Embryonic facial prominence (tissue), 1 donor: Measurements from ENCODE around the gene EPHB1.
"Not testable (repeated sequence)": the region's sequence is repeated elsewhere in the genome, so short reads cannot be mapped to it uniquely, and the experiment has no call there.

Source experiments
- DNase-seq: peaks from one replicate; pipeline ENCODE4 v3.0.0-alpha.2; 2016; ENCODE audit errors: extremely low spot score

EPHB1 gene

GRCh38 chr3:135047061-135047460 lies 252.0 kb downstream of the EPHB1 start:
- DNase-seq, result no peak

DNA sequence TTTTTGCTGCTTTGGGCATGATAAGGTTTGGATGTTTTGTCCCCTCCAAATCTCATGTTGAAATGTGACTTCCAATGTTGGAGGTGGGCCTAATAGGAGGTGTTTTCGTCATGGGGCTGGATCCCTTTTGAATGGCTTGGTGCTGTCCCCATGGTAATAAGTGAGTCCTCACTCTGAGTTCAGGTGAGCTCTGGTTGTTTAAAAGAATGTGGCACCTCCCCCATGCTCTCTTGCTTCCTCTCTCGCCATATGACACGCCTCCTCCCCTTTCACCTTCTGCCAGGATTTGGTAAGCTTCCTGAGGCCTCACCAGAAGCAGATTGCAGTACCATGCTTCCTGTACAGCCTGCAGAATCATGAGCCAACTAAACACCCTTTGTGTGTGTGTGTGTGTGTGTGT lies 255.5 kb downstream of the EPHB1 start:
- no peak for DNase-seq

DNA sequence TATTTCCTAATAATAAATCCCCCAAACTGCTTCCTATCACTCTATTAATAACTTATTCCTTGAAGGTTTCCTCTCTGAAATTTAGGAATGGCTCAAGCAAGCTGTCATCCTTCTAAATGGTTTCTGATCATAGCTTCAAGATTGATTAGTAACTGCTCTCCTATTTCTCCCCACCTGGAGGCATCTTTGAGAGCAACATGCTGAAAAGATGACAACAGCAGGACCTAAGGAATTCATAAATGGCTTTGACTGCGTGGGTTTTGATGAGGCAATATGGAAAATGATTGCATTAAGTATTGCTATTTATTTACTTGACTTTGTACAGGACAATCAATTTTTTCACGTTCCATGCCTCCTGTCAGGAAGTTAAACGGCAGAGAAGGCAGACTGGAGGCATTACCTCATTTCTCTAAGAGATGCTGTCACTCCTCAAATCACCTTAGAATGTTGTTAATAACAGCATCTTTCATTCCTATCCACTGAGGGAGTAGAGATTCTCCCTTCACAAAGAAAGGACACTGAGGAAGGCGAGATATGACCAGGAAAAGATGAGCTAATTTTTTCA lies 256.4 kb downstream of the EPHB1 start:
- no peak for DNase-seq

- DNase-seq, result no peak
Observed at GRCh38 chr3:135055449-135055848, 260.4 kb downstream of the EPHB1 start.

DNA sequence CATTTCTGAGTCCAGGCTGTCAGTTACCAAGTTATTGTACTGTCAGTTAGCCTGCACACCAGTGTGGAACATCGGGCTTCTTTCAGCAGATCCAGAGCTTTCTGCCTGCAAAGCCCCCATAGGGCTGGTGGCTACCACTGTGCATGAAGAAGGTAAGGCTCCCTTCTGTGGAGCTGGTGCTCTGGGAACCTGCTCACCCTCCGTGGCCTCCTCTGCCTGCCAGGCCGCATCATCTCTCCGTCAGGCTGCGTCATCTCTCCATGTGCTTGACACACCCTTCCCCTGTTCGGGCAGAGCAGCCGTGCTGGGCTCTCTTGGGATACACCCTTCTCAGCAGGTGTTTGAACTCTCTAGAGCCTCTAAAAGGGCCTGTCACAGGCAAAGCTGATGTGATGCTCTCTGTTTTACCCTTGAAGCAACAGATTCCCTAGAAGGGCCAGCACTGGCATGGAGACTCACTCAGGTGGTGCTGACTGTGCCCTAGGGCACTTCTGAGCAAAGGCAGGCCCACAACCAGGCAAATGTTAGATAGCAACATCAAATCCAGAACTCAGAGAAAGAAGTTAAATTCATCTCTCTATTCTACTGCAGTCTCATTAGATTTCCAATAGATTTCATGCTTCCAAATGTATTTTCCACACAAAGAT lies 261.1 kb downstream of the EPHB1 start:
- no peak for DNase-seq

- no peak for DNase-seq
Observed at GRCh38 chr3:135056733-135057310, 261.8 kb downstream of the EPHB1 start.

DNA sequence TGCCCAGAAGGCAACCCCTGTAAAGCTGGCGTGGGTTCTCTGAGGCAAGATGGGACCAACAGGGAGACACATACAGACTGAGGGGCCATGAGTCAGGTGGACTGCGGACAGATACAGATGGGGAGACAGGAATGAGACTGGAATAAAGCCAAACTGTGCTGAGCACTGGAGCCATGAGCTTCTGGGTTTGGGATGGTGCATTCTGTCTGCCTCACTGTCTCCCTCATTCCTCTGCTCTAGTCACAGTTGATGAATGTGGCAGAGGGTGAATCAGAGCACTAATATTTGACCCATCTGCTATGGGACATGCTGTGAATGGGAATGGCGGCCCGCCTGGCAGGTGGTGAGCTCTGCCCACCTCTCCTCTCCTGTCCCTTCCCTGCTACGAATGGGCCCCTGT lies 262.9 kb downstream of the EPHB1 start:
- no peak for DNase-seq

DNA sequence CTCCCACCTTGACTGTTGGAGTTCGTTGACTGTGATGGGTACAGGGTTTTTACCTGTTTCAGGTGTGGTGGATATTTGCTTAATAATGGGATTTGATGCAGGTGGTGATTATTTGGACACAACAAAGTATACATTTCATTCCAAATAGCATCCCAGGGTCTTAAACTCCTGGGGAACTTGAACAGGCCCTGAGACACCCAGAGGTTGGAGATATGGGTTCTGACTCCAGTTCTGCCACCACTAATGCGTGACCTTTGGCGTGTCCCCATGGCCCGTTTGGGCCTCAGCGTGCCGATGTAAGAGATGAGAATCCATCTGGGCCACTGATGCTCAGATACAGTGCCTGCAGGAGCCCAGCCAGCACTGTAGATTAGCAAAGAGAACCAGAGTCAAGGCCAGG lies 264.5 kb downstream of the EPHB1 start:
- DNase-seq, result no peak

GRCh38 chr3:135066844-135067727 lies 272.0 kb downstream of the EPHB1 start:
- not testable (repeated sequence) for DNase-seq

- DNase-seq, result no peak
Observed at GRCh38 chr3:135068011-135068410, 273.0 kb downstream of the EPHB1 start.

- DNase-seq, result no peak
Observed at GRCh38 chr3:135069406-135069805, 274.3 kb downstream of the EPHB1 start.

DNA sequence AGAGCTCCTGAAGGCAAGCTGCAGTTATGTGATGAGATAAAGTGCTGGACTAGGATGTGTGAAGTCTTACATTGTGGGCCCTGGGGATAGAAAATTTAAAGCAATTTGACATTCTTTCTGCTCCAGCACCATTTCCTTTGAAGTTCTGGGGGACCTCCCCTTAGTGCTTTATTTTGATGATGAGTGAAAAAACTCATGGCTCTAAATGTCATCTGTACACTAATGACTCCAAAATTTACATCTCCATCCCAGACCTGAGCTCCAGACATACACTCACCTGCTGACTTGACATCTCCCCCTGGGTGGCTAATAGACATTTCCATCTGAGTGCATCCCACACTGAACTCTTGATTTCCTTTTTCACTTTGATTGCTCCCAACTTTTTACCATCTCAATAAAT lies 276.4 kb downstream of the EPHB1 start:
- DNase-seq, result no peak

- no peak for DNase-seq
Observed at GRCh38 chr3:135072431-135072830, 277.4 kb downstream of the EPHB1 start.

DNA sequence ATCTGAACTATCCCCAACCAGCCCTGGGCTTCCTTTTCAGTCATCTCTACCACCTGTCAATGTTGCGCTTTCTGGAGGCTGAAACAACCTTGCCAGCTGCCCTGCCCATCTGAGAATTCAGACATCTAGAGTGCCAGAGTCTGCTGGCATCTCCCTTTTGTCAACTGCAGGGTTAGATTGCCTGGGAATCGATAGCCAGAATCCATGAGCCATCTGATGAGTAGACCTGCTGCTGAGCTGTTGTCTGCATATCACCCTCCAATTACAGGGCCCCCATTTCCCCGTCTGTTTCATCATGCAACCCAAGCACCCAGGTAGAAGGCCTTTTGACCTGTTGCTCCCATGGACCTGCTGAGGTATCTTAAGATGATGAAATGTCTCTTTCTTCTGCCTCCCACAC lies 280.1 kb downstream of the EPHB1 start:
- no peak for DNase-seq

DNA sequence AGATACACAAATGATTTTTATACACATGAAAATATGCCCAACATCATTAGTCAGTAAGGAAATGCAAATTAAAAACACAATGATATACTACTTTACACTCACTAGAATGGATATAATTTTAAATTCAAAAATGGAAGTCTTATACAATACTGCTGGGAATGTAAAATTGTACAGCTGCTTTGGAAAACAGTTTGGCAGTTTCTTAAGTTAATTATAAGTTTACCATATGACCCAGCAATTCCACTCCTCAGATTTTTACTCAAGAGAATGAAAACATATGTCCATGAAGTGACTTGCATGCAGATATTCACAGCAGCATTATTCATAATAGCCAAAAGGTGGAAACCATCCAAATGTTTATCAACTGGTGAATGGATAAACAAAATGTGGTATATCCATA lies 281.3 kb downstream of the EPHB1 start:
- DNase-seq, result no peak

- DNase-seq, result no peak
Observed at GRCh38 chr3:135077186-135077585, 282.1 kb downstream of the EPHB1 start.

DNA sequence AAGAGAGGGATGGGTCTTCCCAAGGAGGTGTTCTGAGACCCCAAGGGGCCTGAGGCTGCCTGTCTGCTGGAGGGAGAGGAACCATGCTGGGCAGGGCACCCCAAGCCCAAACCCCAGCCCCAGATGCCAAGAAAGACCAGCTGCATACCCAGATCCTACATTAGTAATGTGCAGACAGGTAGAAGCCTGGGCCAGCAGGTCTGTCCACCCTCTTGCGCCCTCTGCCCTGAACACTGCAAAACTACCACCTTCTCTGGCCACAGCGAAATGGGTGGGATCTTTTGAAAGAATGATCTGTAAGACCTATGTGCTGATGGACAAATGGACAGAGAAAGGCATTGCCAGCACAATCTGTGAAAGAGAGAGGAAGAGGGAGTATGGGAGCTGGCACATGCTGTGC lies 283.2 kb downstream of the EPHB1 start:
- no peak for DNase-seq

GRCh38 chr3:135079095-135079494 lies 284.0 kb downstream of the EPHB1 start:
- no peak for DNase-seq

GRCh38 chr3:135081451-135081850 lies 286.4 kb downstream of the EPHB1 start:
- DNase-seq, result no peak

GRCh38 chr3:135081856-135082434 lies 286.9 kb downstream of the EPHB1 start:
- no peak for DNase-seq

DNA sequence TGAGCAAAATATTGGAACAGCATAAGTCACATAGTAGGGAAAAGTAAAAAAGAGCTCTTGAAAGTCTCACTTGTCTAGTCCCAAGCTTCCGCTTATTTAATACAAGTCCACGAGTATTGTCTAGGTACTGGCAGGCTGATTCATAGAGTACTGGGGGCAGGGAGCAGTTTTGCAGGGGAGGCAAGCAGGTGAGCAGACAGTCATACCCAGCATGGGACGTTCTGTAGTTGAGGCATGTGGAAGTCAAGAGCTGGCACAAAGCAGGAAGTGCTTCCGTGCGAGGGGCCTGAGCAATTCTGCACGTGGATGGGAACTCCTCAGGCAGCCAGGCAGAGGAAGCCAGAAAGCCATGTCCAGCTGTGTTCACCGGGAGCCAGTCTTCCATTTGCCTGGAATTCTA lies 287.6 kb downstream of the EPHB1 start:
- DNase-seq, result no peak

GRCh38 chr3:135083179-135083578 lies 288.1 kb downstream of the EPHB1 start:
- no peak for DNase-seq
